Gastroesophageal sphincter (tissue), 4 donors: ENCODE results near the gene GALNTL6. TPM values are rescaled to one million over a fixed set of nuclear protein-coding genes. Genes with fewer than 3 reads are reported as not detected.

Experiments
- ATAC-seq: fragments of 150-250 bp; one replicate; pipeline ENCODE4 v1.9.1; 2016; ENCODE audit warnings: mild to moderate bottlenecking, moderate library complexity
- H3K27ac ChIP-seq, 4 donors: fragments of 200-600 bp; sonication (generic) in 3 of 4; 1 replicate in 3 of 4; 2 replicates in 1 of 4; pipeline ENCODE4 v1.5.1; 2016 to 2019
- H3K27me3 ChIP-seq: fragments of 200-600 bp; sonication (generic); one replicate; pipeline ENCODE4 v1.5.1; 2019
- H3K36me3 ChIP-seq, 2 donors: fragments of 200-600 bp; sonication (generic); one replicate each; pipeline ENCODE4 v1.5.1; 2019; ENCODE audit warnings: control low read depth in 1 of 2
- H3K4me1 ChIP-seq, 3 donors: fragments of 200-600 bp; sonication (generic); 1 replicate in 2 of 3; 2 replicates in 1 of 3; pipeline ENCODE4 v1.5.1; 2016 to 2019; ENCODE audit warnings: control low read depth in 2 of 3
- H3K4me3 ChIP-seq, 2 donors: fragments of 200-600 bp; sonication (generic); one replicate each; pipeline ENCODE4 v1.5.1; 2019; ENCODE audit warnings: mild to moderate bottlenecking in 1 of 2, moderate library complexity in 1 of 2
- H3K9me3 ChIP-seq, 3 donors: fragments of 200-600 bp; sonication (generic); one replicate each; pipeline ENCODE4 v1.5.1; 2017 to 2019; ENCODE audit warnings: control low read depth in 2 of 3
- EP300 ChIP-seq: sonication (generic); formaldehyde crosslinking; IDR thresholded peaks from one replicate; pipeline ENCODE4 v1.6.1; 2017; ENCODE audit warnings: antibody characterized with exemption, mild to moderate bottlenecking
- POLR2A ChIP-seq, 2 donors: fragments of 450-650 bp; IDR thresholded peaks; one replicate each; pipeline ENCODE4 v1.6.1; 2017; ENCODE audit warnings: antibody characterized with exemption in 2 of 2, mild to moderate bottlenecking in 2 of 2, moderate library complexity in 1 of 2
- POLR2AphosphoS5 ChIP-seq: sonication (generic); formaldehyde crosslinking; IDR thresholded peaks from one replicate; pipeline ENCODE4 v1.6.1; 2017; ENCODE audit warnings: antibody characterized with exemption
- WGBS, 2 donors: methylation state at CpG; one replicate each; pipeline ENCODE4 v1.1.5; 2018; ENCODE audit warnings: low coverage in 1 of 2; 5-methylcytosine and 5-hydroxymethylcytosine counted together
- total RNA-seq, 4 donors: library from RNA; depleted of rRNA; stranded (reverse); fragments of >200 nt; gene quantifications; one replicate each; pipeline ENCODE4 v1.1.0, GENCODE V29; 2016
- TF ChIP-seq, protein P1 (sequence below), 4 experiments: fragments of 200-600 bp in 2 of 4; fragments of 450-650 bp in 2 of 4; sonication (generic) in 1 of 4; IDR thresholded peaks; one replicate each; pipeline ENCODE4 v1.5.1; 2017 to 2019; ENCODE audit warnings: antibody characterized with exemption in 4 of 4, mild to moderate bottlenecking in 2 of 4, moderate library complexity in 2 of 4

GALNTL6 gene
- total RNA-seq, 4 donors from 2014 or later: not detected

GRCh38 chr4:172683021-172683420 is 869.8 kb downstream of the GALNTL6 start:
- no peaks in the 10 kb centered on the region for H3K27me3 ChIP-seq
- no peaks in the 10 kb centered on the region for H3K36me3 ChIP-seq
- H3K9me3 ChIP-seq: no peaks in the 10 kb centered on the region
- no peak overlapping the region for H3K4me3 ChIP-seq
- ATAC-seq: no peak
- TF ChIP-seq EP300 (no peak), POLR2A (IDR thresholded peaks at IDR 0.05) (no peak), POLR2AphosphoS5 (no peak)
- TF ChIP-seq, protein P1, sequence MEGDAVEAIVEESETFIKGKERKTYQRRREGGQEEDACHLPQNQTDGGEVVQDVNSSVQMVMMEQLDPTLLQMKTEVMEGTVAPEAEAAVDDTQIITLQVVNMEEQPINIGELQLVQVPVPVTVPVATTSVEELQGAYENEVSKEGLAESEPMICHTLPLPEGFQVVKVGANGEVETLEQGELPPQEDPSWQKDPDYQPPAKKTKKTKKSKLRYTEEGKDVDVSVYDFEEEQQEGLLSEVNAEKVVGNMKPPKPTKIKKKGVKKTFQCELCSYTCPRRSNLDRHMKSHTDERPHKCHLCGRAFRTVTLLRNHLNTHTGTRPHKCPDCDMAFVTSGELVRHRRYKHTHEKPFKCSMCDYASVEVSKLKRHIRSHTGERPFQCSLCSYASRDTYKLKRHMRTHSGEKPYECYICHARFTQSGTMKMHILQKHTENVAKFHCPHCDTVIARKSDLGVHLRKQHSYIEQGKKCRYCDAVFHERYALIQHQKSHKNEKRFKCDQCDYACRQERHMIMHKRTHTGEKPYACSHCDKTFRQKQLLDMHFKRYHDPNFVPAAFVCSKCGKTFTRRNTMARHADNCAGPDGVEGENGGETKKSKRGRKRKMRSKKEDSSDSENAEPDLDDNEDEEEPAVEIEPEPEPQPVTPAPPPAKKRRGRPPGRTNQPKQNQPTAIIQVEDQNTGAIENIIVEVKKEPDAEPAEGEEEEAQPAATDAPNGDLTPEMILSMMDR (IDR thresholded peaks at IDR 0.05): no peak
- no peaks in the 10 kb centered on the region for H3K4me1 ChIP-seq
- H3K27ac ChIP-seq: no peak overlapping the region
- WGBS, 2 donors: 81% methylated on average over 3 of the region's 3 CpGs

DNA sequence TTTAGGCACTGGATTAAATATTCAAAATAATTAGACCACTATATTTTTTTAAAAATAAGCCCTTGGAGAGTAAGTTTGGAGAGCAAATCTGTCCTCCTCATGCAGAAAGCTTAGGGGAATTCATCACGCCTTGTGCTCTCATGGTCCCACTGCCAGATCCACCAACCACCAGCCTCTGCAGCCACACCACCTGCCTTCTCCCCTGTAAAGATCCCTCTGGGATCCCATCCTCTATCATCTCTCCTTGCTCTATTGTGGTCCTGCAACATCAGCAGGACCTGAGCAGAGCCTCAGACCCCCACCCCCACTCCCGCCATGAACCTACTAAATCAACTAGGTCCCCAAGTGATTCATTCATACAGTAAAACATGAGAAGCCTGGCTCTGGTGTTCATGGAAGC is 872.8 kb downstream of the GALNTL6 start:
- no peaks in the 10 kb centered on the region for H3K27me3 ChIP-seq
- no peak overlapping the region for H3K4me3 ChIP-seq
- 75 to 100% methylated on average over 1 of the region's 2 CpGs for WGBS, 2 donors
- no peak for TF ChIP-seq POLR2AphosphoS5
- TF ChIP-seq POLR2A (IDR thresholded peaks at IDR 0.05): no peak
- TF ChIP-seq, protein P1 (IDR thresholded peaks at IDR 0.05): no peak
- TF ChIP-seq EP300: no peak
- H3K27ac ChIP-seq: no peak overlapping the region
- peaks cover 0 to 4% (median 0%) of the 10 kb centered on the region in 3 donors for H3K9me3 ChIP-seq
- H3K36me3 ChIP-seq: no peaks in the 10 kb centered on the region
- no peaks in the 10 kb centered on the region for H3K4me1 ChIP-seq
- no peak for ATAC-seq

DNA sequence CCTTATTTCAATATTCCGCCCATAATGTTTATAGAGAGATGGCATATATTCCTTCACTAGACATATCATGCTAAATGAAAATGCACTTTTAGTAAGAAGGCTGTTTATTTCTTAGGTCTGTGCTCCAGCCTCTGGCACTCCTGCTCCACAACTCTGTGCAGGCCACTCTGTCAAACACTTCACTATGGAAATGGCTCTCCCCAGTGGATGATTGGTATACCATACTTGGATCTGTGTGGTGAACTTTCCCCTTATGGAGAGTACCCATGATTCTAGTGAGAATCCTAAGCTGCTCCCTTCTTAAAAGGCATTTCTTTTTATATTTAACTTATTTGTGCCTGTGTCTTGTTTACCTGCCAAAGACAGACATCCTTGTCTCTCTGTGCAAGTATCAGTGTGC is 875.3 kb downstream of the GALNTL6 start:
- no peak overlapping the region for H3K4me3 ChIP-seq
- no peak overlapping the region for H3K27ac ChIP-seq
- H3K36me3 ChIP-seq: no peaks in the 10 kb centered on the region
- TF ChIP-seq POLR2A (IDR thresholded peaks at IDR 0.05) (no peak), EP300 (no peak)
- TF ChIP-seq, protein P1 (IDR thresholded peaks at IDR 0.05): no peak
- H3K27me3 ChIP-seq: no peaks in the 10 kb centered on the region
- WGBS, 2 donors: 73 to 100% methylated on average over 1 of the region's 1 CpG
- no peak for ATAC-seq
- H3K4me1 ChIP-seq: no peaks in the 10 kb centered on the region
- peaks cover 0 to 12% (median 0%) of the 10 kb centered on the region in 3 donors for H3K9me3 ChIP-seq

DNA sequence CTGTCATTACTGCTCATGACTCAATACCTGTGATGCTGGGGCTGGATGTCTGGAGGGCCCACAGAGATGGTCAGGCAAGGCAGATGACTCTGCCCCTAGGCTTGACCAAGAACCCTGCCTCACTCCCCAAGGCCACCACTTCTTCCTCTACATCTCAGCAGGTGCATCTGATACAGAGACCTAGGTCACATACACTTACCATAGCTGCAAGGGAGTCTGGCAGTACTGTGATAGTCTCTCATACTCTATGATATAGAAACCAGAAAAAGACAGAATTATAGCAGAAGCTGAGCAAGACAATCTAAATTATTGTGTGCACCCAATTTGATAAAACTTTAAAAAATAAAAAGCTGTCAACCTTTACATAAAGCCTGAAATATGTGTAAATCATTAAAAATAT is 878.3 kb downstream of the GALNTL6 start:
- H3K36me3 ChIP-seq: no peaks in the 10 kb centered on the region
- H3K4me3 ChIP-seq: no peak overlapping the region
- no peak overlapping the region for H3K27ac ChIP-seq
- no peaks in the 10 kb centered on the region for H3K27me3 ChIP-seq
- H3K4me1 ChIP-seq: no peaks in the 10 kb centered on the region
- H3K9me3 ChIP-seq: peaks cover 0 to 12% (median 0%) of the 10 kb centered on the region in 3 donors
- TF ChIP-seq POLR2AphosphoS5: no peak
- TF ChIP-seq EP300: no peak
- TF ChIP-seq POLR2A (IDR thresholded peaks at IDR 0.05): no peak
- TF ChIP-seq, protein P1 (IDR thresholded peaks at IDR 0.05): no peak
- ATAC-seq: no peak

GRCh38 chr4:172692701-172693100 is 879.5 kb downstream of the GALNTL6 start:
- WGBS, 2 donors: 78 to 80% methylated on average over 2 of the region's 2 CpGs
- Histone ChIP-seq H3K9me3 (peaks cover 0 to 12% (median 0%) of the 10 kb centered on the region in 3 donors), H3K27ac (no peak overlapping the region), H3K4me1 (no peaks in the 10 kb centered on the region), H3K27me3 (no peaks in the 10 kb centered on the region), H3K36me3 (no peaks in the 10 kb centered on the region), H3K4me3 (no peak overlapping the region)
- TF ChIP-seq EP300 (no peak), POLR2AphosphoS5 (no peak), POLR2A (IDR thresholded peaks at IDR 0.05) (no peak)
- TF ChIP-seq, protein P1 (IDR thresholded peaks at IDR 0.05): no peak
- ATAC-seq: no peak
